WTC11 (cell line): ENCODE data around the gene CLK3. TPM values are rescaled to one million over a fixed set of nuclear protein-coding genes. Genes with fewer than 3 reads are reported as not detected.

Source experiments
- ATAC-seq: fragments of 200-7000 bp; cut with Tn5 transposase; 2 replicates; pipeline ENCODE4 v1.10.0; 2021; ENCODE audit warnings: mild to moderate bottlenecking, moderate library complexity
- CTCF ChIA-PET: fragments of 300-600 bp; sonication (Branson Sonifier 250); formaldehyde crosslinking; loops from one replicate; lab custom pipeline; 2021; ENCODE audit warnings: antibody characterized with exemption; lab: Charles Lee
- POLR2A ChIA-PET: fragments of 350-600 bp; sonication (Branson Sonifier 250); formaldehyde crosslinking; loops from one replicate; lab custom pipeline; 2021; ENCODE audit warnings: antibody characterized with exemption; lab: Charles Lee
- DNase-seq: peaks from one replicate; pipeline ENCODE4 v3.0.0; 2021; ENCODE audit warnings: low spot score
- H3K27ac Mint-ChIP-seq: 2 replicates; pipeline ENCODE4 v1.8.0; 2021; ENCODE audit warnings: mixed read lengths
- H3K27me3 Mint-ChIP-seq: 2 replicates; pipeline ENCODE4 v1.8.0; 2021; ENCODE audit warnings: low read depth, mild to moderate bottlenecking, moderate library complexity, mixed read lengths
- H3K36me3 Mint-ChIP-seq: 2 replicates; pipeline ENCODE4 v1.8.0; 2021; ENCODE audit warnings: mixed read lengths
- H3K4me1 Mint-ChIP-seq: 2 replicates; pipeline ENCODE4 v1.8.0; 2022; ENCODE audit warnings: mixed read lengths
- H3K4me3 Mint-ChIP-seq: 2 replicates; pipeline ENCODE4 v1.8.0; 2021; ENCODE audit warnings: mild to moderate bottlenecking, moderate library complexity, mixed read lengths
- H3K9me3 Mint-ChIP-seq: 2 replicates; pipeline ENCODE4 v1.8.0; 2021; ENCODE audit warnings: mixed read lengths
- CBFB ChIP-seq: sonication (generic); formaldehyde crosslinking; IDR thresholded peaks from 2 replicates; pipeline ENCODE4 v1.8.1; 2022; ENCODE audit warnings: mild to moderate bottlenecking, low read depth, missing genetic modification reagents
- FOXP1 ChIP-seq: sonication (generic); formaldehyde crosslinking; IDR thresholded peaks from 2 replicates; pipeline ENCODE4 v1.8.0; 2022; ENCODE audit warnings: missing genetic modification reagents, mild to moderate bottlenecking, moderate library complexity, borderline replicate concordance
- IRF2 ChIP-seq: sonication (generic); formaldehyde crosslinking; IDR thresholded peaks from 2 replicates; pipeline ENCODE4 v1.8.0; 2022; ENCODE audit warnings: low read depth, missing genetic modification reagents, borderline replicate concordance
- JAZF1 ChIP-seq: fragments of 250-450 bp; sonication (Bioruptor Pico); IDR thresholded peaks from 2 replicates; pipeline ENCODE4 v1.9.0; 2021; ENCODE audit warnings: moderate library complexity, mild to moderate bottlenecking, inconsistent platforms
- NR3C1 ChIP-seq: sonication (generic); formaldehyde crosslinking; conservative IDR thresholded peaks from 2 replicates; pipeline ENCODE4 v1.8.1; 2023; ENCODE audit warnings: low read depth, mild to moderate bottlenecking, missing genetic modification reagents
- PRRX2 ChIP-seq: fragments of 250-450 bp; sonication (Bioruptor Pico); IDR thresholded peaks from 2 replicates; pipeline ENCODE4 v1.8.0; 2021; ENCODE audit warnings: mild to moderate bottlenecking
- RORB ChIP-seq: fragments of 250-450 bp; sonication (Bioruptor Pico); IDR thresholded peaks from 2 replicates; pipeline ENCODE4 v1.9.0; 2021; ENCODE audit warnings: mild to moderate bottlenecking
- TEAD1 ChIP-seq: sonication (generic); formaldehyde crosslinking; IDR thresholded peaks from 2 replicates; pipeline ENCODE4 v1.8.0; 2022; ENCODE audit warnings: mild to moderate bottlenecking, missing genetic modification reagents
- ZNF121 ChIP-seq: sonication (generic); formaldehyde crosslinking; IDR thresholded peaks from 2 replicates; pipeline ENCODE4 v1.8.0; 2023; ENCODE audit warnings: missing genetic modification reagents
- ZNF263 ChIP-seq: sonication (generic); formaldehyde crosslinking; IDR thresholded peaks from 2 replicates; pipeline ENCODE4 v1.8.1; 2022; ENCODE audit warnings: low read depth, mild to moderate bottlenecking, moderate library complexity, missing genetic modification reagents
- total RNA-seq: library from RNA; stranded (reverse); gene quantifications from 3 replicates; pipeline ENCODE4 v1.2.3, GENCODE V29; 2021
- TF ChIP-seq, protein P1 (sequence below): sonication (generic); formaldehyde crosslinking; IDR thresholded peaks from 2 replicates; pipeline ENCODE4 v1.8.0; 2022; ENCODE audit warnings: mild to moderate bottlenecking, missing genetic modification reagents
- TF ChIP-seq, protein P2 (sequence below): sonication (generic); formaldehyde crosslinking; IDR thresholded peaks from 2 replicates; pipeline ENCODE4 v1.8.0; 2022; ENCODE audit warnings: mild to moderate bottlenecking, missing genetic modification reagents
- TF ChIP-seq, protein P3 (sequence below): fragments of 250-450 bp; sonication (Bioruptor Pico); IDR thresholded peaks from 2 replicates; pipeline ENCODE4 v1.8.0; 2021; ENCODE audit warnings: mild to moderate bottlenecking
- TF ChIP-seq, protein P4 (sequence below): fragments of 200-600 bp; IDR thresholded peaks from 2 replicates; pipeline ENCODE4 v1.8.0; 2022; ENCODE audit warnings: antibody characterized with exemption
- TF ChIP-seq, protein P5 (sequence below): sonication (generic); formaldehyde crosslinking; IDR thresholded peaks from 2 replicates; pipeline ENCODE4 v1.8.0; 2023; ENCODE audit warnings: mild to moderate bottlenecking, missing genetic modification reagents
- TF ChIP-seq, protein P6 (sequence below): sonication (generic); formaldehyde crosslinking; IDR thresholded peaks from 2 replicates; pipeline ENCODE4 v1.8.1; 2023; ENCODE audit warnings: mild to moderate bottlenecking, moderate library complexity, missing genetic modification reagents
- TF ChIP-seq, protein P7 (sequence below): sonication (generic); formaldehyde crosslinking; IDR thresholded peaks from 2 replicates; pipeline ENCODE4 v1.8.0; 2022; ENCODE audit warnings: mild to moderate bottlenecking, missing genetic modification reagents
- TF ChIP-seq, protein P8 (sequence below): sonication (generic); formaldehyde crosslinking; IDR thresholded peaks from 2 replicates; pipeline ENCODE4 v1.8.1; 2023; ENCODE audit warnings: mild to moderate bottlenecking, missing genetic modification reagents, moderate library complexity

Gene CLK3
- total RNA-seq, 1 experiment from 2014 or later, result 48.1 TPM

DNA sequence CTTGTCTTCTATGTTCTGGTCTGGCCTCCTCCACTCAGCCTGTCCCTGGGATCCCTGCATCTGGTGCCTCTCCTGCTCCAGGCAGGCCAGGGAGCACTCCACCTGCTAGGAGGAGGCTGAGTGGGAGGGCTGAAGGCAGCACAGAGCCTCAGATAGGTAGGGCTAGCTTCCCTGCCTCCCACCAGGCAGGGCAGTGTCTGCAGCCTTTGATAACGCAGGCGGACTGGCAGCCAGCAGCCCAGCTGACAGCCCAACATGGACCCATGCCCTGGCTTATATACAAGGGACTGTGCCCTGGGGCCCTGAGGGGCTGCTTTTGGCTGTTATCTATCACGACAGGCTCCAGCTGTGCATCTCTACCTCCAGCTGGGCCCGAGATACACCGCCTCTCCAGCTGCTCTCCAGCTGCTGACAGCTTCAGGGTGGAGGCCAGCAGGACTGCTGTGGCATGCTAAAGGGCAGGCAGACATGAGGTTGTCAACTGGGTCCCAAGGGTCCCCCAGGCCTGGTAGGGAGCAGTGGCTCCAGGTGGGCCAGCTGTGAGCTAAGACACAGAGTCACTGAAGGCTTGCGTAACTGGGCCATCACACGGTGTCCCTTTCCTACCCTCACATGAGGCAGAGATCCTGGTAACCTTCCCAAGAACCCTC, 5.2 kb upstream of the CLK3 start:
- H3K27me3 Mint-ChIP-seq, result peaks cover 46% of the 10 kb centered on the region
- no peak overlapping the region for H3K27ac Mint-ChIP-seq
- H3K4me3 Mint-ChIP-seq, result no peak overlapping the region
- H3K9me3 Mint-ChIP-seq, result no peaks in the 10 kb centered on the region
- no peak for TF ChIP-seq ZNF121 (CRISPR knock-in tag)
- no peak for TF ChIP-seq TEAD1
- peak; percentile 39; the same call in 1 of the 2 replicates for TF ChIP-seq ZNF263
- DNase-seq (no peak), ATAC-seq (no peak)
- no peaks in the 10 kb centered on the region for H3K36me3 Mint-ChIP-seq
- ChIA-PET CTCF (interaction anchor here (3.8 kb wide), 1 partner anchor 11 kb away, joined by 20 read pairs; no protein-coding TSS in a partner anchor), POLR2A (no interaction called here)
- H3K4me1 Mint-ChIP-seq, result peaks cover 4% of the 10 kb centered on the region; the same call in 1 of the 2 replicates

DNA sequence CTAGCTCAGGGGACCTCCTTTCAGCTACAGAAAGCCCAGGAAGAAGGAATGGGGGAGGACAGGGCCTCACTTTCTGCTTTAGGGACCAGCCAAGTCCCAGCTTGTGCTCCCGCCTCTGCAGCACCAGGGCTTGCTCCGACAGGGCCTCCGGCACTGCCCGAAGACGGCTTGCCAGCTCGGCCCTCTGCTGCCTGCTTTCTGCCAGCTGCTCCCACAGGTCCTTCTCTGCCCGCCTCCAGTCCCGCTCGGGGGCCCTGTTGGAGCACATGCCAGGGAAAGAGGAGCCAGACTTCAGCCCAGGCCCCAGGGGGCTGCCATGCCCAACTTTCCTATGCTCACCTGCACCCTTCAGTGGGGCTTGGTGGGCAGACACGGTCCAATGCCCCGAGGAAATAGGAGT, 4.3 kb upstream of the CLK3 start:
- Mint-ChIP-seq H3K4me1 (peaks cover 5% of the 10 kb centered on the region), H3K9me3 (no peaks in the 10 kb centered on the region), H3K4me3 (no peak overlapping the region), H3K36me3 (no peaks in the 10 kb centered on the region), H3K27me3 (peaks cover 43% of the 10 kb centered on the region), H3K27ac (no peak overlapping the region)
- ChIA-PET CTCF (interaction anchor here (3.8 kb wide), 1 partner anchor 10 kb away, joined by 20 read pairs; no protein-coding TSS in a partner anchor), POLR2A (no interaction called here)
- no peak for DNase-seq
- TF ChIP-seq ZNF263 (no peak), PRRX2 (CRISPR knock-in tag) (no peak), FOXP1 (no peak), JAZF1 (CRISPR knock-in tag) (no peak), IRF2 (no peak), NR3C1 (CRISPR knock-in tag) (no peak), CBFB (no peak)
- TF ChIP-seq, protein P1, sequence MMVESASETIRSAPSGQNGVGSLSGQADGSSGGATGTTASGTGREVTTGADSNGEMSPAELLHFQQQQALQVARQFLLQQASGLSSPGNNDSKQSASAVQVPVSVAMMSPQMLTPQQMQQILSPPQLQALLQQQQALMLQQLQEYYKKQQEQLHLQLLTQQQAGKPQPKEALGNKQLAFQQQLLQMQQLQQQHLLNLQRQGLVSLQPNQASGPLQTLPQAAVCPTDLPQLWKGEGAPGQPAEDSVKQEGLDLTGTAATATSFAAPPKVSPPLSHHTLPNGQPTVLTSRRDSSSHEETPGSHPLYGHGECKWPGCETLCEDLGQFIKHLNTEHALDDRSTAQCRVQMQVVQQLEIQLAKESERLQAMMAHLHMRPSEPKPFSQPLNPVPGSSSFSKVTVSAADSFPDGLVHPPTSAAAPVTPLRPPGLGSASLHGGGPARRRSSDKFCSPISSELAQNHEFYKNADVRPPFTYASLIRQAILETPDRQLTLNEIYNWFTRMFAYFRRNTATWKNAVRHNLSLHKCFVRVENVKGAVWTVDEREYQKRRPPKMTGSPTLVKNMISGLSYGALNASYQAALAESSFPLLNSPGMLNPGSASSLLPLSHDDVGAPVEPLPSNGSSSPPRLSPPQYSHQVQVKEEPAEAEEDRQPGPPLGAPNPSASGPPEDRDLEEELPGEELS, result no peak
- TF ChIP-seq, protein P2, sequence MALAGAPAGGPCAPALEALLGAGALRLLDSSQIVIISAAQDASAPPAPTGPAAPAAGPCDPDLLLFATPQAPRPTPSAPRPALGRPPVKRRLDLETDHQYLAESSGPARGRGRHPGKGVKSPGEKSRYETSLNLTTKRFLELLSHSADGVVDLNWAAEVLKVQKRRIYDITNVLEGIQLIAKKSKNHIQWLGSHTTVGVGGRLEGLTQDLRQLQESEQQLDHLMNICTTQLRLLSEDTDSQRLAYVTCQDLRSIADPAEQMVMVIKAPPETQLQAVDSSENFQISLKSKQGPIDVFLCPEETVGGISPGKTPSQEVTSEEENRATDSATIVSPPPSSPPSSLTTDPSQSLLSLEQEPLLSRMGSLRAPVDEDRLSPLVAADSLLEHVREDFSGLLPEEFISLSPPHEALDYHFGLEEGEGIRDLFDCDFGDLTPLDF (CRISPR knock-in tag), result no peak
- TF ChIP-seq, protein P3, sequence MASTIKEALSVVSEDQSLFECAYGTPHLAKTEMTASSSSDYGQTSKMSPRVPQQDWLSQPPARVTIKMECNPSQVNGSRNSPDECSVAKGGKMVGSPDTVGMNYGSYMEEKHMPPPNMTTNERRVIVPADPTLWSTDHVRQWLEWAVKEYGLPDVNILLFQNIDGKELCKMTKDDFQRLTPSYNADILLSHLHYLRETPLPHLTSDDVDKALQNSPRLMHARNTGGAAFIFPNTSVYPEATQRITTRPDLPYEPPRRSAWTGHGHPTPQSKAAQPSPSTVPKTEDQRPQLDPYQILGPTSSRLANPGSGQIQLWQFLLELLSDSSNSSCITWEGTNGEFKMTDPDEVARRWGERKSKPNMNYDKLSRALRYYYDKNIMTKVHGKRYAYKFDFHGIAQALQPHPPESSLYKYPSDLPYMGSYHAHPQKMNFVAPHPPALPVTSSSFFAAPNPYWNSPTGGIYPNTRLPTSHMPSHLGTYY (CRISPR knock-in tag), result no peak
- TF ChIP-seq, protein P4, sequence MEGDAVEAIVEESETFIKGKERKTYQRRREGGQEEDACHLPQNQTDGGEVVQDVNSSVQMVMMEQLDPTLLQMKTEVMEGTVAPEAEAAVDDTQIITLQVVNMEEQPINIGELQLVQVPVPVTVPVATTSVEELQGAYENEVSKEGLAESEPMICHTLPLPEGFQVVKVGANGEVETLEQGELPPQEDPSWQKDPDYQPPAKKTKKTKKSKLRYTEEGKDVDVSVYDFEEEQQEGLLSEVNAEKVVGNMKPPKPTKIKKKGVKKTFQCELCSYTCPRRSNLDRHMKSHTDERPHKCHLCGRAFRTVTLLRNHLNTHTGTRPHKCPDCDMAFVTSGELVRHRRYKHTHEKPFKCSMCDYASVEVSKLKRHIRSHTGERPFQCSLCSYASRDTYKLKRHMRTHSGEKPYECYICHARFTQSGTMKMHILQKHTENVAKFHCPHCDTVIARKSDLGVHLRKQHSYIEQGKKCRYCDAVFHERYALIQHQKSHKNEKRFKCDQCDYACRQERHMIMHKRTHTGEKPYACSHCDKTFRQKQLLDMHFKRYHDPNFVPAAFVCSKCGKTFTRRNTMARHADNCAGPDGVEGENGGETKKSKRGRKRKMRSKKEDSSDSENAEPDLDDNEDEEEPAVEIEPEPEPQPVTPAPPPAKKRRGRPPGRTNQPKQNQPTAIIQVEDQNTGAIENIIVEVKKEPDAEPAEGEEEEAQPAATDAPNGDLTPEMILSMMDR, result no peak
- ATAC-seq, result no peak

DNA sequence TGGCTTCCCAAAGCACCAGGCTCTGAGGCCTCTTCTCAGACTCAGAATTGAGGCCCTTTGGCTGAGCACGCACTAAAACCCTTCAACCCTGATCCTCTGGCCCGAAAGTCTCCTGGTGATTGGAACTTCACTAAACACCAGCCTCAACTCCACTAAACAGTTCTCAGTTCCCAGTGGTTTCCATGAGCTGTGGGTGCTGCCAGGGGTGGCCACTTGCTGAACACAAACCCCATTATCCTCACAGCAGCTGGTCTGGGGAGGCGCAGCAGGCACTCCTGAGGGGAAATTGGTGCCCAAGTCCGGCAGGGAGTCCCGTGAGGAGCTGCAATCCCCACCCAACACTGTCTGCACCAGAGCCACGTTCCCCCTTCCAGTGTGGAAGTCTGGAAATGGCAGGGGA, 3.8 kb upstream of the CLK3 start:
- H3K4me3 Mint-ChIP-seq, result no peak overlapping the region
- TF ChIP-seq, protein P5, sequence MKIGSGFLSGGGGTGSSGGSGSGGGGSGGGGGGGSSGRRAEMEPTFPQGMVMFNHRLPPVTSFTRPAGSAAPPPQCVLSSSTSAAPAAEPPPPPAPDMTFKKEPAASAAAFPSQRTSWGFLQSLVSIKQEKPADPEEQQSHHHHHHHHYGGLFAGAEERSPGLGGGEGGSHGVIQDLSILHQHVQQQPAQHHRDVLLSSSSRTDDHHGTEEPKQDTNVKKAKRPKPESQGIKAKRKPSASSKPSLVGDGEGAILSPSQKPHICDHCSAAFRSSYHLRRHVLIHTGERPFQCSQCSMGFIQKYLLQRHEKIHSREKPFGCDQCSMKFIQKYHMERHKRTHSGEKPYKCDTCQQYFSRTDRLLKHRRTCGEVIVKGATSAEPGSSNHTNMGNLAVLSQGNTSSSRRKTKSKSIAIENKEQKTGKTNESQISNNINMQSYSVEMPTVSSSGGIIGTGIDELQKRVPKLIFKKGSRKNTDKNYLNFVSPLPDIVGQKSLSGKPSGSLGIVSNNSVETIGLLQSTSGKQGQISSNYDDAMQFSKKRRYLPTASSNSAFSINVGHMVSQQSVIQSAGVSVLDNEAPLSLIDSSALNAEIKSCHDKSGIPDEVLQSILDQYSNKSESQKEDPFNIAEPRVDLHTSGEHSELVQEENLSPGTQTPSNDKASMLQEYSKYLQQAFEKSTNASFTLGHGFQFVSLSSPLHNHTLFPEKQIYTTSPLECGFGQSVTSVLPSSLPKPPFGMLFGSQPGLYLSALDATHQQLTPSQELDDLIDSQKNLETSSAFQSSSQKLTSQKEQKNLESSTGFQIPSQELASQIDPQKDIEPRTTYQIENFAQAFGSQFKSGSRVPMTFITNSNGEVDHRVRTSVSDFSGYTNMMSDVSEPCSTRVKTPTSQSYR (CRISPR knock-in tag), result no peak
- TF ChIP-seq, protein P6, sequence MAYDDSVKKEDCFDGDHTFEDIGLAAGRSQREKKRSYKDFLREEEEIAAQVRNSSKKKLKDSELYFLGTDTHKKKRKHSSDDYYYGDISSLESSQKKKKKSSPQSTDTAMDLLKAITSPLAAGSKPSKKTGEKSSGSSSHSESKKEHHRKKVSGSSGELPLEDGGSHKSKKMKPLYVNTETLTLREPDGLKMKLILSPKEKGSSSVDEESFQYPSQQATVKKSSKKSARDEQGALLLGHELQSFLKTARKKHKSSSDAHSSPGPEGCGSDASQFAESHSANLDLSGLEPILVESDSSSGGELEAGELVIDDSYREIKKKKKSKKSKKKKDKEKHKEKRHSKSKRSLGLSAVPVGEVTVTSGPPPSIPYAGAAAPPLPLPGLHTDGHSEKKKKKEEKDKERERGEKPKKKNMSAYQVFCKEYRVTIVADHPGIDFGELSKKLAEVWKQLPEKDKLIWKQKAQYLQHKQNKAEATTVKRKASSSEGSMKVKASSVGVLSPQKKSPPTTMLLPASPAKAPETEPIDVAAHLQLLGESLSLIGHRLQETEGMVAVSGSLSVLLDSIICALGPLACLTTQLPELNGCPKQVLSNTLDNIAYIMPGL (CRISPR knock-in tag), result no peak
- TF ChIP-seq, protein P7, sequence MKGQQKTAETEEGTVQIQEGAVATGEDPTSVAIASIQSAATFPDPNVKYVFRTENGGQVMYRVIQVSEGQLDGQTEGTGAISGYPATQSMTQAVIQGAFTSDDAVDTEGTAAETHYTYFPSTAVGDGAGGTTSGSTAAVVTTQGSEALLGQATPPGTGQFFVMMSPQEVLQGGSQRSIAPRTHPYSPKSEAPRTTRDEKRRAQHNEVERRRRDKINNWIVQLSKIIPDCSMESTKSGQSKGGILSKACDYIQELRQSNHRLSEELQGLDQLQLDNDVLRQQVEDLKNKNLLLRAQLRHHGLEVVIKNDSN (CRISPR knock-in tag), result no peak
- TF ChIP-seq, protein P8, sequence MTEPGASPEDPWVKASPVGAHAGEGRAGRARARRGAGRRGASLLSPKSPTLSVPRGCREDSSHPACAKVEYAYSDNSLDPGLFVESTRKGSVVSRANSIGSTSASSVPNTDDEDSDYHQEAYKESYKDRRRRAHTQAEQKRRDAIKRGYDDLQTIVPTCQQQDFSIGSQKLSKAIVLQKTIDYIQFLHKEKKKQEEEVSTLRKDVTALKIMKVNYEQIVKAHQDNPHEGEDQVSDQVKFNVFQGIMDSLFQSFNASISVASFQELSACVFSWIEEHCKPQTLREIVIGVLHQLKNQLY (CRISPR knock-in tag), result no peak
- TF ChIP-seq RORB (CRISPR knock-in tag), result no peak

More for the DNA sequence above, 3.8 kb upstream of the CLK3 start:
- ATAC-seq (no peak), DNase-seq (no peak)
- Mint-ChIP-seq H3K36me3 (no peaks in the 10 kb centered on the region), H3K27ac (no peak overlapping the region), H3K27me3 (peaks cover 41% of the 10 kb centered on the region), H3K9me3 (no peaks in the 10 kb centered on the region), H3K4me1 (peaks cover 10% of the 10 kb centered on the region)
- ChIA-PET POLR2A (interaction anchor here (1.1 kb wide), 1 partner anchor 13 kb away, joined by 3 read pairs; no protein-coding TSS in a partner anchor), CTCF (interaction anchor here (3.8 to 4.3 kb wide), 2 partner anchors 10 to 20 kb away, joined by 20 to 29 read pairs; no protein-coding TSS in a partner anchor)
